ENCODE data around the gene GAPVD1. TPM values are rescaled to one million over a fixed set of nuclear protein-coding genes. Genes with fewer than 3 reads are reported as not detected.

GAPVD1 gene
- total and polyA plus RNA-seq, 2 of the 13 experiments (the other 11 are each of a cell fraction or from before 2014, with no cell fraction given) = 11.1 to 33.2 TPM

- Histone ChIP-seq H2AFZ (ENCODE audit: low read length) (no peak overlapping the region), H3K9ac (ENCODE audit: insufficient read depth, low read depth, low read length) (no peak overlapping the region), H3K4me2 (ENCODE audit: low read depth, low read length) (no peak overlapping the region), H3K27me3 (ENCODE audit: control insufficient read depth in 1 of 2, insufficient read depth in 2 of 2, low read length in 2 of 2) (no peaks in the 10 kb centered on the region), H3K4me3 (replicated peaks in 1 of 3; ENCODE audit: insufficient read depth in 1 of 3, low read depth in 2 of 3, low read length in 3 of 3) (no peak overlapping the region), H3K36me3 (replicated peaks in 1 of 2; ENCODE audit: control insufficient read depth in 1 of 2, insufficient read depth in 2 of 2, low read length in 2 of 2) (peaks cover 0 to 4% of the 10 kb centered on the region in 2 experiments; a peak in 1 of 5 replicates), H3K9me3 (ENCODE audit: low read length) (no peaks in the 10 kb centered on the region), H3K4me1 (ENCODE audit: insufficient read depth, low read length) (peaks cover 49% of the 10 kb centered on the region), H4K20me1 (ENCODE audit: insufficient read depth, low read length) (no peaks in the 10 kb centered on the region; the same call in 1 of the 2 replicates), H3K79me2 (ENCODE audit: insufficient read depth, low read length) (peaks cover 82% of the 10 kb centered on the region), H3K27ac (ENCODE audit: extremely low read length, insufficient read depth, low read length) (no peak overlapping the region)
- ATAC-seq (no peak), DNase-seq (ENCODE audit: low spot score) (no peak), FAIRE-seq (no peak)
- TF ChIP-seq CHCHD3 (CRISPR knock-in tag; IDR thresholded peaks at IDR 0.05) (no peak), ZNF770 (CRISPR knock-in tag; IDR thresholded peaks at IDR 0.05) (peak; percentile 84; the same call in 1 of the 2 replicates)
- CTCF ChIA-PET (ENCODE audit: low intra/inter-chr PET ratio, low total read pairs) = no interaction called here
- in situ Hi-C loops (cut with HindIII; ENCODE audit: extremely low pct_ligation_motif_present, low pct_unique_long_range_greater_than_20kb) = no loop called here
- no TSS peak for BruUV-seq (replicated peaks)
- intact Hi-C loops (cut with micrococcal nuclease; ENCODE audit: unreplicated experiment) = no loop called here
- POLR2A ChIA-PET = interaction anchor here (1.1 to 2.0 kb wide), 2 partner anchors 16 to 36 kb away, joined by 4 to 11 read pairs; partner anchors contain the start of genes GAPVD1 and HSPA5
These were observed 15.8 kb downstream of the GAPVD1 start for GRCh38 chr9:125277411-125277810.

GRCh38 chr9:125280945-125281344 lies 19.3 kb downstream of the GAPVD1 start:
- POLR2A ChIA-PET = no interaction called here
- in situ Hi-C loops (cut with HindIII; ENCODE audit: extremely low pct_ligation_motif_present, low pct_unique_long_range_greater_than_20kb) = no loop called here
- Histone ChIP-seq H3K27ac (ENCODE audit: extremely low read length, insufficient read depth, low read length) (no peak overlapping the region), H3K9me3 (ENCODE audit: low read length) (no peaks in the 10 kb centered on the region), H3K4me2 (ENCODE audit: low read depth, low read length) (no peak overlapping the region), H3K79me2 (ENCODE audit: insufficient read depth, low read length) (peaks cover 75% of the 10 kb centered on the region), H2AFZ (ENCODE audit: low read length) (no peak overlapping the region), H3K4me1 (ENCODE audit: insufficient read depth, low read length) (peaks cover 31% of the 10 kb centered on the region), H3K36me3 (replicated peaks in 1 of 2; ENCODE audit: control insufficient read depth in 1 of 2, insufficient read depth in 2 of 2, low read length in 2 of 2) (peaks cover 0 to 4% of the 10 kb centered on the region in 2 experiments; a peak in 1 of 5 replicates), H3K27me3 (ENCODE audit: control insufficient read depth in 1 of 2, insufficient read depth in 2 of 2, low read length in 2 of 2) (no peaks in the 10 kb centered on the region), H3K9ac (ENCODE audit: insufficient read depth, low read depth, low read length) (no peak overlapping the region), H3K4me3 (replicated peaks in 1 of 3; ENCODE audit: insufficient read depth in 1 of 3, low read depth in 2 of 3, low read length in 3 of 3) (no peak overlapping the region), H4K20me1 (ENCODE audit: insufficient read depth, low read length) (no peaks in the 10 kb centered on the region; the same call in 1 of the 2 replicates)
- no peak for TF ChIP-seq ZNF441 (CRISPR knock-in tag; IDR thresholded peaks at IDR 0.05; ENCODE audit: borderline replicate concordance)
- TF ChIP-seq, protein P1, sequence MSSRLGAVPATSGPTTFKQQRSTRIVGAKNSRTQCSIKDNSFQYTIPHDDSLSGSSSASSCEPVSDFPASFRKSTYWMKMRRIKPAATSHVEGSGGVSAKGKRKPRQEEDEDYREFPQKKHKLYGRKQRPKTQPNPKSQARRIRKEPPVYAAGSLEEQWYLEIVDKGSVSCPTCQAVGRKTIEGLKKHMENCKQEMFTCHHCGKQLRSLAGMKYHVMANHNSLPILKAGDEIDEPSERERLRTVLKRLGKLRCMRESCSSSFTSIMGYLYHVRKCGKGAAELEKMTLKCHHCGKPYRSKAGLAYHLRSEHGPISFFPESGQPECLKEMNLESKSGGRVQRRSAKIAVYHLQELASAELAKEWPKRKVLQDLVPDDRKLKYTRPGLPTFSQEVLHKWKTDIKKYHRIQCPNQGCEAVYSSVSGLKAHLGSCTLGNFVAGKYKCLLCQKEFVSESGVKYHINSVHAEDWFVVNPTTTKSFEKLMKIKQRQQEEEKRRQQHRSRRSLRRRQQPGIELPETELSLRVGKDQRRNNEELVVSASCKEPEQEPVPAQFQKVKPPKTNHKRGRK (CRISPR knock-in tag; IDR thresholded peaks at IDR 0.05) = no peak
- BruUV-seq (replicated peaks) = no TSS peak
- CTCF ChIA-PET (ENCODE audit: low intra/inter-chr PET ratio, low total read pairs) = no interaction called here
- DNase-seq (ENCODE audit: low spot score) (no peak), FAIRE-seq (no peak), ATAC-seq (no peak)
- WGBS (ENCODE audit: low lambda C conversion rate) = 94% methylated on average over 4 of the region's 4 CpGs
- intact Hi-C loops (cut with micrococcal nuclease; ENCODE audit: unreplicated experiment) = no loop called here
